Measurements from ENCODE around the gene CCL14.
"Not testable (repeated sequence)": the region's sequence is repeated elsewhere in the genome, so short reads cannot be mapped to it uniquely, and the experiment has no call there.

CCL14 gene

GRCh38 chr17:35984140-35984539 lies 2.4 kb downstream of the CCL14 start:
- DNase-seq, result no peak

GRCh38 chr17:35982409-35983191 lies 3.9 kb downstream of the CCL14 start:
- no peak for DNase-seq

GRCh38 chr17:35981908-35982330 lies 4.6 kb downstream of the CCL14 start:
- no peak for DNase-seq

- no peak for DNase-seq
These were observed 5.3 kb downstream of the CCL14 start, which contains the start of gene CCL16 for GRCh38 chr17:35981246-35981645. CCL16 (minus strand) TSS chr17:35981497; CDS start chr17:35981420, 77 bp downstream.

- DNase-seq, result no peak
These were observed 8.2 kb downstream of the CCL14 start for GRCh38 chr17:35978346-35978745.

GRCh38 chr17:35977509-35977908 lies 9.0 kb downstream of the CCL14 start:
- no peak for DNase-seq

GRCh38 chr17:35973333-35974260 lies 12.9 kb downstream of the CCL14 start:
- DNase-seq, result no peak

- no peak for DNase-seq
These were observed 13.6 kb downstream of the CCL14 start for GRCh38 chr17:35972945-35973332.

GRCh38 chr17:35972535-35972934 lies 14.0 kb downstream of the CCL14 start:
- no peak for DNase-seq

- no peak for DNase-seq
These were observed 14.5 kb downstream of the CCL14 start for GRCh38 chr17:35972066-35972465.

GRCh38 chr17:35969558-35970380 lies 16.8 kb downstream of the CCL14 start:
- peak; percentile 64 for DNase-seq

GRCh38 chr17:35968520-35969054 lies 17.9 kb downstream of the CCL14 start:
- no peak for DNase-seq

GRCh38 chr17:35965272-35965671 lies 21.3 kb downstream of the CCL14 start:
- no peak for DNase-seq

GRCh38 chr17:35963663-35964062 lies 22.9 kb downstream of the CCL14 start:
- no peak for DNase-seq

GRCh38 chr17:35953720-35954119 lies 32.8 kb downstream of the CCL14 start:
- DNase-seq, result no peak

GRCh38 chr17:35949401-35949800 lies 37.1 kb downstream of the CCL14 start:
- DNase-seq, result no peak

- DNase-seq, result no peak
These were observed 38.4 kb downstream of the CCL14 start for GRCh38 chr17:35948092-35948491.

- DNase-seq, result peak; percentile 31
These were observed 39.4 kb downstream of the CCL14 start for GRCh38 chr17:35947156-35947585.

GRCh38 chr17:35944151-35944550 lies 42.4 kb downstream of the CCL14 start:
- DNase-seq, result no peak

- no peak for DNase-seq
These were observed 43.0 kb downstream of the CCL14 start, which contains the start of gene LYZL6 for GRCh38 chr17:35943537-35943936. LYZL6 (minus strand) TSS chr17:35943713; CDS start chr17:35939356, 4,357 bp downstream.

- no peak for DNase-seq
These were observed 43.8 kb downstream of the CCL14 start for GRCh38 chr17:35942588-35943186.

- not testable (repeated sequence) for DNase-seq
These were observed 48.0 kb downstream of the CCL14 start for GRCh38 chr17:35938492-35938891.
